ENCODE results near the gene DCLK3. TPM values are rescaled to one million over a fixed set of nuclear protein-coding genes. Genes with fewer than 3 reads are reported as not detected.

Gene DCLK3
- total RNA-seq, 1 donor from 2014 or later = not detected

GRCh38 chr3:36698314-36698713 lies 66.0 kb downstream of the DCLK3 start:
- Mint-ChIP-seq H3K4me1 (ENCODE audit: unreplicated experiment) (no peaks in the 10 kb centered on the region), H3K27me3 (ENCODE audit: unreplicated experiment) (peaks cover under 1% of the 10 kb centered on the region), H3K4me3 (ENCODE audit: unreplicated experiment) (no peak overlapping the region), H3K36me3 (ENCODE audit: low read depth, unreplicated experiment) (no peaks in the 10 kb centered on the region), H3K9me3 (ENCODE audit: unreplicated experiment) (peaks cover 2% of the 10 kb centered on the region), H3K27ac (ENCODE audit: unreplicated experiment) (no peak overlapping the region)
- TF ChIP-seq CTCF (IDR thresholded peaks at IDR 0.05; ENCODE audit: unreplicated experiment) = no peak
- no peak for DNase-seq (ENCODE audit: low spot score)

- no peaks in the 10 kb centered on the region for H3K4me1 Mint-ChIP-seq (ENCODE audit: unreplicated experiment)
- H3K27me3 Mint-ChIP-seq (ENCODE audit: unreplicated experiment) = no peaks in the 10 kb centered on the region
- no peak for DNase-seq (ENCODE audit: low spot score)
- H3K9me3 Mint-ChIP-seq (ENCODE audit: unreplicated experiment) = peaks cover 4% of the 10 kb centered on the region
- TF ChIP-seq CTCF (IDR thresholded peaks at IDR 0.05; ENCODE audit: unreplicated experiment) = no peak
- H3K27ac Mint-ChIP-seq (ENCODE audit: unreplicated experiment) = no peak overlapping the region
- no peak overlapping the region for H3K4me3 Mint-ChIP-seq (ENCODE audit: unreplicated experiment)
- no peaks in the 10 kb centered on the region for H3K36me3 Mint-ChIP-seq (ENCODE audit: low read depth, unreplicated experiment)
Measured at GRCh38 chr3:36697229-36698001, 66.9 kb downstream of the DCLK3 start.

GRCh38 chr3:36696799-36697198 lies 67.6 kb downstream of the DCLK3 start:
- Mint-ChIP-seq H3K4me1 (ENCODE audit: unreplicated experiment) (no peaks in the 10 kb centered on the region), H3K36me3 (ENCODE audit: low read depth, unreplicated experiment) (no peaks in the 10 kb centered on the region), H3K9me3 (ENCODE audit: unreplicated experiment) (peaks cover 4% of the 10 kb centered on the region), H3K27me3 (ENCODE audit: unreplicated experiment) (no peaks in the 10 kb centered on the region), H3K27ac (ENCODE audit: unreplicated experiment) (no peak overlapping the region), H3K4me3 (ENCODE audit: unreplicated experiment) (no peak overlapping the region)
- no peak for DNase-seq (ENCODE audit: low spot score)
- no peak for TF ChIP-seq CTCF (IDR thresholded peaks at IDR 0.05; ENCODE audit: unreplicated experiment)

GRCh38 chr3:36695769-36696137 lies 68.6 kb downstream of the DCLK3 start:
- no peak for DNase-seq (ENCODE audit: low spot score)
- TF ChIP-seq CTCF (IDR thresholded peaks at IDR 0.05; ENCODE audit: unreplicated experiment) = no peak
- no peaks in the 10 kb centered on the region for H3K36me3 Mint-ChIP-seq (ENCODE audit: low read depth, unreplicated experiment)
- H3K27me3 Mint-ChIP-seq (ENCODE audit: unreplicated experiment) = no peaks in the 10 kb centered on the region
- no peaks in the 10 kb centered on the region for H3K4me1 Mint-ChIP-seq (ENCODE audit: unreplicated experiment)
- no peak overlapping the region for H3K4me3 Mint-ChIP-seq (ENCODE audit: unreplicated experiment)
- H3K27ac Mint-ChIP-seq (ENCODE audit: unreplicated experiment) = no peak overlapping the region
- H3K9me3 Mint-ChIP-seq (ENCODE audit: unreplicated experiment) = peaks cover 4% of the 10 kb centered on the region

GRCh38 chr3:36695113-36695768 lies 69.1 kb downstream of the DCLK3 start:
- H3K36me3 Mint-ChIP-seq (ENCODE audit: low read depth, unreplicated experiment) = no peaks in the 10 kb centered on the region
- no peaks in the 10 kb centered on the region for H3K4me1 Mint-ChIP-seq (ENCODE audit: unreplicated experiment)
- DNase-seq (ENCODE audit: low spot score) = no peak
- H3K4me3 Mint-ChIP-seq (ENCODE audit: unreplicated experiment) = no peak overlapping the region
- peaks cover 4% of the 10 kb centered on the region for H3K9me3 Mint-ChIP-seq (ENCODE audit: unreplicated experiment)
- no peak for TF ChIP-seq CTCF (IDR thresholded peaks at IDR 0.05; ENCODE audit: unreplicated experiment)
- no peak overlapping the region for H3K27ac Mint-ChIP-seq (ENCODE audit: unreplicated experiment)
- H3K27me3 Mint-ChIP-seq (ENCODE audit: unreplicated experiment) = no peaks in the 10 kb centered on the region

All from endothelial cell (in vitro differentiated cells).